ENCODE measurements around the gene MKI67.

MKI67 gene

GRCh38 chr10:128099901-128100300 is 26.3 kb downstream of the MKI67 start:
- Histone ChIP-seq H3K4me3 (ENCODE audit: low read depth, low read length) (no peak overlapping the region), H2AFZ (no peak overlapping the region), H3K27me3 (ENCODE audit: control insufficient read depth, insufficient read depth, low read length) (no peaks in the 10 kb centered on the region), H3K27ac (no peak overlapping the region), H3K4me1 (no peaks in the 10 kb centered on the region), H3K9ac (no peak overlapping the region), H3K4me2 (ENCODE audit: low read length) (no peak overlapping the region), H3K36me3 (ENCODE audit: control insufficient read depth, insufficient read depth, low read length) (no peaks in the 10 kb centered on the region), H3K79me2 (no peaks in the 10 kb centered on the region), H3K9me3 (ENCODE audit: control insufficient read depth, low read length) (no peaks in the 10 kb centered on the region)
- TF ChIP-seq, protein P1, sequence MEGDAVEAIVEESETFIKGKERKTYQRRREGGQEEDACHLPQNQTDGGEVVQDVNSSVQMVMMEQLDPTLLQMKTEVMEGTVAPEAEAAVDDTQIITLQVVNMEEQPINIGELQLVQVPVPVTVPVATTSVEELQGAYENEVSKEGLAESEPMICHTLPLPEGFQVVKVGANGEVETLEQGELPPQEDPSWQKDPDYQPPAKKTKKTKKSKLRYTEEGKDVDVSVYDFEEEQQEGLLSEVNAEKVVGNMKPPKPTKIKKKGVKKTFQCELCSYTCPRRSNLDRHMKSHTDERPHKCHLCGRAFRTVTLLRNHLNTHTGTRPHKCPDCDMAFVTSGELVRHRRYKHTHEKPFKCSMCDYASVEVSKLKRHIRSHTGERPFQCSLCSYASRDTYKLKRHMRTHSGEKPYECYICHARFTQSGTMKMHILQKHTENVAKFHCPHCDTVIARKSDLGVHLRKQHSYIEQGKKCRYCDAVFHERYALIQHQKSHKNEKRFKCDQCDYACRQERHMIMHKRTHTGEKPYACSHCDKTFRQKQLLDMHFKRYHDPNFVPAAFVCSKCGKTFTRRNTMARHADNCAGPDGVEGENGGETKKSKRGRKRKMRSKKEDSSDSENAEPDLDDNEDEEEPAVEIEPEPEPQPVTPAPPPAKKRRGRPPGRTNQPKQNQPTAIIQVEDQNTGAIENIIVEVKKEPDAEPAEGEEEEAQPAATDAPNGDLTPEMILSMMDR (IDR thresholded peaks at IDR 0.05) = no peak

- Histone ChIP-seq H3K9me3 (ENCODE audit: control insufficient read depth, low read length) (no peaks in the 10 kb centered on the region), H3K27ac (no peak overlapping the region), H3K36me3 (ENCODE audit: control insufficient read depth, insufficient read depth, low read length) (no peaks in the 10 kb centered on the region), H3K27me3 (ENCODE audit: control insufficient read depth, insufficient read depth, low read length) (no peaks in the 10 kb centered on the region), H3K4me1 (no peaks in the 10 kb centered on the region), H3K79me2 (no peaks in the 10 kb centered on the region), H3K4me2 (ENCODE audit: low read length) (no peak overlapping the region), H3K9ac (no peak overlapping the region), H2AFZ (no peak overlapping the region), H3K4me3 (ENCODE audit: low read depth, low read length) (no peak overlapping the region)
- TF ChIP-seq, protein P1 (IDR thresholded peaks at IDR 0.05) = no peak
These were observed 27.6 kb downstream of the MKI67 start for GRCh38 chr10:128098631-128099030.

GRCh38 chr10:128097783-128098182 is 28.4 kb downstream of the MKI67 start:
- Histone ChIP-seq H3K9me3 (ENCODE audit: control insufficient read depth, low read length) (no peaks in the 10 kb centered on the region), H3K27me3 (ENCODE audit: control insufficient read depth, insufficient read depth, low read length) (no peaks in the 10 kb centered on the region), H3K4me3 (ENCODE audit: low read depth, low read length) (no peak overlapping the region), H3K27ac (no peak overlapping the region), H3K4me1 (no peaks in the 10 kb centered on the region), H3K79me2 (no peaks in the 10 kb centered on the region), H3K4me2 (ENCODE audit: low read length) (no peak overlapping the region), H3K9ac (no peak overlapping the region), H3K36me3 (ENCODE audit: control insufficient read depth, insufficient read depth, low read length) (no peaks in the 10 kb centered on the region), H2AFZ (no peak overlapping the region)
- TF ChIP-seq, protein P1 (IDR thresholded peaks at IDR 0.05) = no peak

GRCh38 chr10:128096486-128097199 is 29.6 kb downstream of the MKI67 start:
- H3K79me2 ChIP-seq = no peaks in the 10 kb centered on the region
- H3K4me2 ChIP-seq (ENCODE audit: low read length) = no peak overlapping the region
- TF ChIP-seq, protein P1 (IDR thresholded peaks at IDR 0.05) = no peak
- H3K36me3 ChIP-seq (ENCODE audit: control insufficient read depth, insufficient read depth, low read length) = no peaks in the 10 kb centered on the region
- H3K27ac ChIP-seq = no peak overlapping the region
- no peaks in the 10 kb centered on the region for H3K9me3 ChIP-seq (ENCODE audit: control insufficient read depth, low read length)
- H3K4me3 ChIP-seq (ENCODE audit: low read depth, low read length) = no peak overlapping the region
- no peaks in the 10 kb centered on the region for H3K27me3 ChIP-seq (ENCODE audit: control insufficient read depth, insufficient read depth, low read length)
- H3K9ac ChIP-seq = no peak overlapping the region
- no peak overlapping the region for H2AFZ ChIP-seq
- H3K4me1 ChIP-seq = no peaks in the 10 kb centered on the region
